HG02798 (cell line): ENCODE measurements around the gene RRAGD.

ENCODE experiments used
- ATAC-seq: cut with Tn5 transposase; IDR thresholded peaks from one replicate; pipeline ENCODE4 v1.9.1; 2021; ENCODE audit warnings: mild to moderate bottlenecking; ENCODE audit not compliant: unreplicated experiment, poor library complexity

The RRAGD gene

DNA sequence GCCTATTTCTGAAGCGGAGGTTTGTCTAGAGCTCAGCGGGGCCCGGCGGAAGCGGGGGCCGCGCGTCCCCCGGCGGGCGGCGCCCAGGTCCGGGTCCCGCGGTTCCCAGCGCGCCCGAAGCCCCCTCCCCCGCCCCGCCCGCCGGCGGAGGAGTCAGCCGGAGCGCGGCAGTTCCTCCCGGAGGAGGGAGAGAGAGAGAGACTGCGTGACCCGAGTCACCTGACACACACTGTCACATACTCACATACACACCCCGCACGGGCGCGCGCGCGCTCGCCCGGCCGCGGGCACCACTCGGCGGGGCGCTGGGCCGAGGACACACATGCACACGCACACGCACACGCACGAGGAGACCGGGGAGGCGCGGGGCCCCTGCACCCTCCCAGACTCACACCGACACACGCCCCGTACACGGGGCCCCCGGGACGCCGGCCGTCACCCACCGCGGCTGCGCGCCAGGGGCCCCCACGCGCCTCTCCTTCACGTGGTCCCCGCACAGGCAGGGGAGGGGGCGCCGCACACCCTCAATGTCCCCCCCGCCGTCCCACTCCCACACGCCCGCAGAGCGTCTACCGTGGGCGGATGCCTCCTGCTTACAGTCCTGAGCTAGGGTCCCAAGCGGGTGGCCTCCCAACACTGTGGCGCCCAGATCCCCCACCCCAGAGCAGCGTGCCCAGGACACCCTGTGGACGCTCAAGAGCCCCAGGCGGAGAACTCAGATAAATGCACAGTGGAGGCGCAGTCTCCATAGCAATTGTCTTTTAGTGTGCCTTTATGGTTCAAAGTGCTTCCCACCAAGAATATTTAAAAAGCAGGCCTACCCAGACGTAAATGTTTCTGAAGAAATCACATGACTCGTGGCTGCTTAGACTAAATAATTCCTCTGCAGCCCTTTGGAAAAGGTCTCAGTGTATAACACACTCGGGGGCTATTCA is at the start of gene RRAGD:
Gene RRAGD, minus strand, starts transcription at position 203 of the 935 bp plus-strand sequence. CDS start 280 bp downstream, outside the sequence.
- peak; percentile 82 for ATAC-seq

- ATAC-seq = no peak
These were observed 48.6 kb upstream of the RRAGD start for GRCh38 chr6:89460713-89461112.

GRCh38 chr6:89459501-89459900 is 47.4 kb upstream of the RRAGD start:
- no peak for ATAC-seq

- ATAC-seq = no peak
These were observed 46.6 kb upstream of the RRAGD start for GRCh38 chr6:89458704-89459103.

GRCh38 chr6:89454300-89454699 is 42.2 kb upstream of the RRAGD start:
- ATAC-seq = no peak

GRCh38 chr6:89452281-89452680 is 40.2 kb upstream of the RRAGD start:
- ATAC-seq = no peak

GRCh38 chr6:89449193-89449592 is 37.1 kb upstream of the RRAGD start:
- ATAC-seq = no peak

DNA sequence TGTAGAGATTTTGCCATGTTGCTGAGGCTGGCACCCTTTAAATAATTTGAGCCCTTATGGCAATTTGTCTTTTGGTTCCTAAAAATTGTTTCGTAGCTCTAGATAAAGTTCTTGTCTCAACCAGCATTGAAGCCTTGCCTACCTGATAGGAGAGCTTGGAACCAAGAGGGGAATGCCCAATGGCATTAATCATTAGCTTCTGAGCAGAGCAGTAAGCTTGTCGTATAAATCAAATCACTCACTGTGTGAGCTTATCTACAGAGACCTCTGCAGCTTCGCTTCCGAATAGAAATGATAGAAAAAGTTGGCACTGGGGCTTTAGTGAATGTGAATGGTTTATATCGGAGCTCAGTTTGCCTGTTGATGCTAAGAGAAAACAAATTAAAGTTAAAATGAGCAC is 31.6 kb upstream of the RRAGD start:
- ATAC-seq = no peak

GRCh38 chr6:89440200-89440599 is 28.1 kb upstream of the RRAGD start:
- no peak for ATAC-seq

GRCh38 chr6:89439014-89439413 is 26.9 kb upstream of the RRAGD start:
- ATAC-seq = no peak

DNA sequence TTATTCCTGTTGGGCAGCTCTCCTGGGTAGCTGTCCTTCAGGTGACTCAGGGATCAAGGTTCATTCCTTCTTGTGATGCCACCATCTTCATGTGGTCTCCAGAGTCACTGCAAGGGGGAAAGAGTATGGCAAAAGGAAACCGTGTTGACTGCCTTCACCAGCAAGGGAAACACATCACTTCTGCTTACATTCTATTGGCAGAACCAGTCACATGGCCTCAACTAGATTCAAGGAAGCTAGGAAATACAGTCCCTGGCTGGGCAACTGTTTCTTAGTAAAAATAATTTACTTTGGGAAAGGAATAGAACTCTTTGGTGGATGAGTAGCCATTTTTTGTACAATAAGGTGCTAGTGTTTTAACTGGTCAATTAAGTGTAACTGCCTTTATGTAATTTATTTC is 26.2 kb upstream of the RRAGD start:
- ATAC-seq = no peak

DNA sequence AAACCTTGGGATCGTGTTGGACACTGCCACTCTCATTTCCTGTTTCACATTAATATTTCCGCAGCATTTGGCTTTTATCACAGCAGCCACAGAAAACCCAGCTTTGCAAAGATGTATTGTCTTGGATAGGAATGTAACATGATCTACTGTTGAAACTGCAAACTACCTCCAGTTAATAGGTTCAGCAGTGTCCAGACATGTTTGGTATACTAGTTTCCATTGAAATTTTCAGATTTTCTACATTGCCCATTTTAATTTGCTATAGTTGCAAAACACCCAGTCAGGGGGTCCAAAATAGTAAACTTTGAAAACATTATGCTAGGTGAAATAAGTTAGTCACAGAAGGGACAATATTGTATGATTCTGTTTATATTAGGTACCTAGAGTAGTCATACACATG is 24.2 kb upstream of the RRAGD start:
- no peak for ATAC-seq

DNA sequence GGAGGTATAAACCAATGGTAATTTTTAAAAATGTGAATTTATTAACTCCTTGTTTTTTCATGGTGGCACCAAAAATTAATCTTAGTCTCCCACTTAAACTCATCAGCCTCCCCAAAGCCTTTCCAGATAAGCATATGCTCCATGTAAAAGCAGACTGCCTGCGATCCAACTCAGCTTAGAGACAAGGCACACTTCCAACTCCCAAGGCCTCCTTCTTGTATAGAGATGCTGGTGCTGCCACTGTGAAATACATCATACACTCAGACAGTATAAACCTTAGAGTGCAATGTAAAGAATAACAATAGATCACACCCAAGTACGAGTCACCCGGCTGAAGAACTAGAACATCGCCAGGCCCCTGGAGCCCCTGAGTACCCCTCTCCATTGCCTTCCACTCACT is 22.9 kb upstream of the RRAGD start:
- no peak for ATAC-seq

GRCh38 chr6:89434150-89434499 is 22.1 kb upstream of the RRAGD start:
- ATAC-seq = no peak

DNA sequence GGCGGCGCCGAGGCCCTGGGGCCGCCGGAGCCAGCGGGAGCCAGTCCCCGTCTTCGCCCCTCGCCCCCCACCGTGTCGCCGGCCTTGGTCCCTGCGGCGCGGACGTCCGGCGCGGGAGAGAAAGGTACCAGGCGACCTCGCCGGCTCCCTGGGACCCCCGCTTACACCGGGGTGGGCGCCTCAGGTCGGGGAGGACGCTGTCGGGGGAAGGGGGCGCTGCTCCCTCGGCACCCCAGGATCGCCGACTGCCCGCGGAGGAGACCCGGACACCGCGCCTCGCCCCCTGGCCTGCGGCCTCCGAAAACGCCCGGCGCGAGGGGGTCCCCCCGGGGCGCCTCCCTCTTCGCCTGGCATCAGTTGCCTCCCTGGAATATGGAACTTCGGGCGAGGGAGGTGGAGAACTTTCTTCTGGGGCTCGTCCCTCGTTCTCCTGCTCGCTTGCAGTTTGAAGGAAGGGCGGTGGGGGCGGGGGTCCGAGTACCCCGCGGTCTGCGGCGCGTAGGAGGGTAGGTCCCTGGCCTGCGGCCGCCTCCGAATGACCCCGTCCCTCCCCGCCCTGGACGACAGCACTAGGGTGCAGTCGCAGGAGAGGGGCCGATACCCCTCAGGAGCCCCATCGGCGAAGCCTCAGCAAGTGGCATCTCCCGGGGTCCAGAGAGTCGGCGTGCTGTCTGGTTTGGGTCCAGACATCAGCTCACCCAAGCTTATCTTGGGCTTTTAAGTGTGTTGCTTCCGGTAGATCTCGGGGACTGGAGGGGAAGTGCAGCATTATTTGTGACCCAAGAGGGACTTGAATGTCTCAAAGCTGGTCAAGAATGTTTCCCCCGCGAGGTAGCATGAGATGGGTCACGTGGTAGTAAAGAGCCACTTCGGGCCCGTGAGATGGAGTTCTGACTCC is 21.4 kb upstream of the RRAGD start:
- ATAC-seq = peak; percentile 34

DNA sequence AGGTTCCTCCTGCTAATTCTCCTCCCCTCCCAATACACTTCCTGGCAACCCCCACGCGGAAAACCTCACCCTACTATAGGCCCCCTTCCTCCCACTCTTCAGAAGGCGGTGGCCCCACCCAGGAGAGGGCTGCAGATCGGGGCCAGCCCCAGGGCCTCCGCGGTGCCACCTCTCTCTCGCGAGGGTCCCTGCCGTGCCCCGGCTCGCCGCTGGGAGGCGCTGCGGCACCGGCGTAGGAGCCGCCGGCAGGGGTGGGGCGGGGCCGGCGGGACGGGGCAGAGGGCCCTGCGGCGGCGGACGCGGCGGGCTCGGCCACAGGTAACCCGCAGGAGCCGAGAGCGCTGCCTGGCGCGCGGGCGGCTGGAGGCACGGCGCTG is 20.8 kb upstream of the RRAGD start, which contains the start of gene ANKRD6:
Gene ANKRD6, plus strand, starts transcription at position 278 of the 377 bp plus-strand sequence. CDS start 133,825 bp downstream, outside the sequence.
- ATAC-seq = peak; percentile 91

DNA sequence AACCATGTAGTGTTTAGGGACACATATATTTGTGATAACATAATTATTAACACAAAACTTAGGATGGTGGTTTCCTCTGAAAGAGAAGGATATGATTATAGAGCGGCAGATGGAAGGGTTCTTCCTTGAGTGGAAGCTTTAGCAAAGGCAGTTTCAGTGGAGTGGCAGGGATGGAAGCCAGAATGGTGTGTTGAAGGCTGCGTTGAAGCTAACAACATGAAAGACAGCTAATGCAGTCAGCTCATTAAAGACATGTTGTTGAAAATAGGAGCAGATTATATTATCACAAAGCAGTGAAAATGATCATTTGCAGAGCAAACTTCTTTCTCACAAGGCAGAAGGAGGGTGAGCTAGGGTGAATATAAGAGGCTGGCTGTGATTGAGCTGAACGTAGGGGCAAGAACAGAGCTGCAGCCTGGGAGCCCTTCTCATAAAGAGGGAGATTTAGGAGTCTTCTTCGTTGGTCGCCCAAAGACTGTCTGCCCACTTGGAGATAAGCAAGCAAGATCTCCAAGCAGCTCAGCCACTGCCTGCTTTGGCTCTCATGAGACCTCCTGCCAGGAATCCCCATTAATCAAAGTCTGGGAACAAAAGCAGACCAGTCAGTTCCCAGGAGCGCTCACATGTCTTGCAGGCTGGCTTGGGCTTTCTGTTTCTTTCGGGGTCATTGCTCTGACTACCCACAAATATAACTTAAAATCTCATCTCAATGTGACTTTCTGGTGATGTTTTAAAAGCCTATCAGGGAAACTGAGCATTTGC is 18.3 kb upstream of the RRAGD start:
- ATAC-seq = no peak

DNA sequence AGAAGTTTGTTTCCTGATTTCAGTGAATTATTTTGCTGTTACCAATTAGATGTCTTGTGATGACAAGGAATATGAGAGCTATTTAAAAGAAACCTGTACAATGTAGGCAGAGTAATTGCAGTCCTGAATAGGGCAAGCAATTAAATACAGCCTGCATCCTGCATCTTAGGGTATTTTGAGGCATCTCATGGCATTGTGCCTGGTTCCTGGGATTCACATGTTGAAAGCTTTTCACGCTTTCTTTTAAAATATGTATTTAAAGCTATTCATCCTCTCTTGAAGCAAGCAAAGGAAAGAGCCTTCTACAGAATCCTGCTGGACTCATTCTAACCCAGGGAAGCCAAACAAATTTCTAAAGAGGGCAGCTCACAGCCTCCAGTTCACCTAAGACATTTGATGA is 4.7 kb upstream of the RRAGD start:
- no peak for ATAC-seq

DNA sequence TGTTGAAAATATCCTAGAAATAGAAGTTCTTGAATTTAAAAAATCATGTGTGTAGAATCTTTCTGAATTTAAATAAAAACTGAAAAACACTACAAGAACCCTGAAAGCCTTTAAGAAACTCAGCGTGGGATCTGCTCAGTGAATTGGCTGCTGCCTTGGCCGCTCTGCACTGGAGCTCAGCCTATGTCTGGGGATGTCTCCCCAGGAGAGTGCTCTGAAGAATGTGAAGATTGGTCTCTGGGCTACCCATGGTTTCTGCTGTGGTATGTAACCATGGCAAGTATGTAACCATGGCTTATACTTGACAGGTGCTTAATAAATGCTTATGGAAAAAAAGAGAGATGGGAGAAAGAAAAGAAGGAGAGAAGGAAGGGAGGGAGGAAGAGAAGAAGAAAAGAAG is 3.1 kb upstream of the RRAGD start:
- no peak for ATAC-seq

GRCh38 chr6:89414215-89414614 is 2.1 kb upstream of the RRAGD start:
- no peak for ATAC-seq
